Ovary (tissue), 9 donors: ENCODE measurements around the gene LRFN2. TPM values are rescaled to one million over a fixed set of nuclear protein-coding genes. Genes with fewer than 3 reads are reported as not detected.

Experiments
- DNase-seq, 5 donors: peaks; one replicate each; pipeline ENCODE4 v3.0.0-alpha.2; 2019 to 2020
- H3K27ac ChIP-seq, 2 donors: fragments of 200-600 bp; one replicate each; pipeline versions ENCODE4 v1.5.1 to v1.8.0; 2019 to 2022
- H3K27me3 ChIP-seq: fragments of 200-600 bp; one replicate; pipeline ENCODE4 v1.8.0; 2022
- H3K36me3 ChIP-seq: fragments of 200-600 bp; sonication (generic); one replicate; pipeline ENCODE4 v1.5.1; 2019
- H3K4me1 ChIP-seq: one replicate; pipeline ENCODE4 v1.8.1; 2013; ENCODE audit warnings: mild to moderate bottlenecking, moderate library complexity; ENCODE audit not compliant: insufficient read depth
- H3K4me3 ChIP-seq: fragments of 200-600 bp; sonication (generic); one replicate; pipeline ENCODE4 v1.5.1; 2017
- H3K9me3 ChIP-seq, 2 donors: fragments of 200-600 bp in 1 of 2; sonication (generic) in 1 of 2; one replicate each; pipeline versions ENCODE4 v1.5.1 to v1.8.1; 2013 to 2019; ENCODE audit warnings: mild to moderate bottlenecking in 1 of 2, moderate library complexity in 1 of 2
- CTCF ChIP-seq, 3 donors: fragments of 450-650 bp in 2 of 3; fragments of 200-600 bp in 1 of 3; IDR thresholded peaks; one replicate each; pipeline versions ENCODE4 v1.5.1 to v1.8.0; 2016 to 2022; ENCODE audit warnings: antibody characterized with exemption in 3 of 3, mild to moderate bottlenecking in 1 of 3
- EP300 ChIP-seq: sonication (generic); formaldehyde crosslinking; IDR thresholded peaks from one replicate; pipeline ENCODE4 v1.6.1; 2017; ENCODE audit warnings: antibody characterized with exemption
- POLR2A ChIP-seq: fragments of 450-650 bp; IDR thresholded peaks from one replicate; pipeline ENCODE4 v1.6.1; 2017; ENCODE audit warnings: antibody characterized with exemption, mild to moderate bottlenecking, moderate library complexity
- WGBS, 3 donors: extraction: QIAGEN DNeasy Blood & Tissue Kit in 1 of 3; methylation state at CpG; one replicate each; pipeline versions ENCODE4 v1.1.5 to v1.1.7; 2013 to 2017; 5-methylcytosine and 5-hydroxymethylcytosine counted together
- intact Hi-C, 4 donors: fragments of 100-400 bp; cut with DNase I; formaldehyde crosslinking; loops; one replicate each; pipeline versions ENCODE4 v1.11.0 to v1.15.1; 2022 to 2023
- polyA plus RNA-seq, 2 donors: library from polyadenylated mRNA; stranded (reverse); fragments of 200-250 nt in 1 of 2; fragments of 350-450 nt in 1 of 2; fragmentation: Illumina TruSeq in 1 of 2; extraction: RNeasy Lipid Tissue Mini Kit (QIAGEN cat#74804) in 1 of 2; gene quantifications; one replicate each; pipeline ENCODE4 v1.2.3, GENCODE V29; 2013 to 2014
- total RNA-seq, 7 donors: library from RNA; depleted of rRNA in 2 of 7; stranded (reverse); fragments of >200 nt in 2 of 7; fragmentation: NEBNext Ultra II Directional in 3 of 7; extraction: Animal tissue kit (Norgen Biotek cat#: 25700) in 3 of 7; gene quantifications; one replicate each; pipeline versions ENCODE4 v1.1.0 to v1.2.4, GENCODE V29; 2016 to 2023
- donor health status: DM: no; HTN: no; CAD: no; lungs with moderate emphysema.
- donor health status: DM: no; HTN: no; CAD: no.
- donor health status: Bipolar disorder and iron deficiency.
- donor health status: DM: yes; HTN: yes; CAD: no.
- donor health status: DM: no; HTN: no; CAD: no.
- donor health status: DM: yes; HTN: yes; CAD: no.

Gene LRFN2
- total and polyA plus RNA-seq, 9 donors = 0.10 to 2.2 (median 0.66) TPM

GRCh38 chr6:40439026-40439800 lies 148.0 kb downstream of the LRFN2 start:
- H3K9me3 ChIP-seq = no peaks in the 10 kb centered on the region
- no peak overlapping the region for H3K4me3 ChIP-seq
- TF ChIP-seq CTCF (IDR thresholded peaks at IDR 0.05) (no peak), EP300 (no peak), POLR2A (no peak)
- 85 to 92% (median 90%) methylated on average over 7 of the region's 7 CpGs for WGBS, 3 donors
- DNase-seq = no peak
- H3K36me3 ChIP-seq = no peaks in the 10 kb centered on the region
- intact Hi-C loops = no loop called here
- no peaks in the 10 kb centered on the region for H3K27me3 ChIP-seq
- no peaks in the 10 kb centered on the region for H3K4me1 ChIP-seq
- no peak overlapping the region for H3K27ac ChIP-seq

GRCh38 chr6:40438246-40438887 lies 148.8 kb downstream of the LRFN2 start:
- H3K27ac ChIP-seq = no peak overlapping the region
- no peak for DNase-seq
- no peaks in the 10 kb centered on the region for H3K27me3 ChIP-seq
- H3K36me3 ChIP-seq = no peaks in the 10 kb centered on the region
- TF ChIP-seq POLR2A = no peak
- no peaks in the 10 kb centered on the region for H3K9me3 ChIP-seq
- H3K4me3 ChIP-seq = no peak overlapping the region
- intact Hi-C loops = no loop called here
- H3K4me1 ChIP-seq = no peaks in the 10 kb centered on the region
- WGBS, 3 donors = 81 to 86% (median 83%) methylated on average over 6 of the region's 6 CpGs

- H3K4me1 ChIP-seq = no peaks in the 10 kb centered on the region
- intact Hi-C loops = no loop called here
- H3K4me3 ChIP-seq = no peak overlapping the region
- H3K27ac ChIP-seq = no peak overlapping the region
- TF ChIP-seq POLR2A (no peak), EP300 (no peak), CTCF (IDR thresholded peaks at IDR 0.05) (no peak)
- H3K36me3 ChIP-seq = no peaks in the 10 kb centered on the region
- DNase-seq = no peak
- no peaks in the 10 kb centered on the region for H3K9me3 ChIP-seq
- no peaks in the 10 kb centered on the region for H3K27me3 ChIP-seq
- 88 to 95% (median 89%) methylated on average over 2 of the region's 2 CpGs for WGBS, 3 donors
Measured at GRCh38 chr6:40437631-40438030, 149.5 kb downstream of the LRFN2 start.

GRCh38 chr6:40436685-40437604 lies 150.2 kb downstream of the LRFN2 start:
- no peaks in the 10 kb centered on the region for H3K36me3 ChIP-seq
- intact Hi-C loops = no loop called here
- no peaks in the 10 kb centered on the region for H3K4me1 ChIP-seq
- WGBS, 3 donors = 74 to 80% (median 77%) methylated on average over 8 of the region's 8 CpGs
- DNase-seq = no peak
- H3K9me3 ChIP-seq = no peaks in the 10 kb centered on the region
- no peaks in the 10 kb centered on the region for H3K27me3 ChIP-seq
- TF ChIP-seq POLR2A (no peak), CTCF (IDR thresholded peaks at IDR 0.05) (no peak), EP300 (no peak)
- no peak overlapping the region for H3K4me3 ChIP-seq
- no peak overlapping the region for H3K27ac ChIP-seq
